GM12875 (cell line): ENCODE data around the gene BMPR1B.
"Not testable (repeated sequence)": the region's sequence is repeated elsewhere in the genome, so short reads cannot be mapped to it uniquely, and the experiment has no call there.

Source experiments
- H3K4me3 ChIP-seq: one replicate; pipeline ENCODE4 v1.5.1; 2011; ENCODE audit warnings: low read depth, low read length, control low read depth
- CTCF ChIP-seq: IDR thresholded peaks from 2 replicates; pipeline ENCODE4 v1.5.1; 2011; ENCODE audit warnings: low read depth, mild to moderate bottlenecking, control low read depth, inconsistent platforms, low read length, moderate library complexity, borderline replicate concordance; ENCODE audit not compliant: insufficient read depth

BMPR1B gene

GRCh38 chr4:95049551-95050233 is 291.9 kb downstream of the BMPR1B start:
- no peak for TF ChIP-seq CTCF
- no peak overlapping the region for H3K4me3 ChIP-seq

GRCh38 chr4:95050980-95051701 is 293.4 kb downstream of the BMPR1B start:
- H3K4me3 ChIP-seq = no peak overlapping the region
- TF ChIP-seq CTCF = no peak

GRCh38 chr4:95051702-95052020 is 293.9 kb downstream of the BMPR1B start:
- no peak overlapping the region for H3K4me3 ChIP-seq
- no peak for TF ChIP-seq CTCF

- H3K4me3 ChIP-seq = no peak overlapping the region
- no peak for TF ChIP-seq CTCF
Measured at GRCh38 chr4:95058991-95059390, 301.2 kb downstream of the BMPR1B start.

- H3K4me3 ChIP-seq = no peak overlapping the region
- TF ChIP-seq CTCF = no peak
Measured at GRCh38 chr4:95059663-95060062, 301.9 kb downstream of the BMPR1B start.

- TF ChIP-seq CTCF = no peak
- no peak overlapping the region for H3K4me3 ChIP-seq
Measured at GRCh38 chr4:95061220-95061619, 303.5 kb downstream of the BMPR1B start.

- H3K4me3 ChIP-seq = not testable (repeated sequence)
Measured at GRCh38 chr4:95061801-95062200, 304.0 kb downstream of the BMPR1B start.

- TF ChIP-seq CTCF = no peak
- no peak overlapping the region for H3K4me3 ChIP-seq
Measured at GRCh38 chr4:95066050-95066449, 308.3 kb downstream of the BMPR1B start.
